Hematopoietic multipotent progenitor cell treated with erythropoietin and hydrocortisone succinate and interleukin-3 and kit ligand, for 15 days (in vitro differentiated cells): Measurements from ENCODE around the gene PRR29.

Experiments used
- DNase-seq: peaks from one replicate; pipeline ENCODE4 v3.0.0-alpha.2; 2015; ENCODE audit warnings: low spot score

Gene PRR29

DNA sequence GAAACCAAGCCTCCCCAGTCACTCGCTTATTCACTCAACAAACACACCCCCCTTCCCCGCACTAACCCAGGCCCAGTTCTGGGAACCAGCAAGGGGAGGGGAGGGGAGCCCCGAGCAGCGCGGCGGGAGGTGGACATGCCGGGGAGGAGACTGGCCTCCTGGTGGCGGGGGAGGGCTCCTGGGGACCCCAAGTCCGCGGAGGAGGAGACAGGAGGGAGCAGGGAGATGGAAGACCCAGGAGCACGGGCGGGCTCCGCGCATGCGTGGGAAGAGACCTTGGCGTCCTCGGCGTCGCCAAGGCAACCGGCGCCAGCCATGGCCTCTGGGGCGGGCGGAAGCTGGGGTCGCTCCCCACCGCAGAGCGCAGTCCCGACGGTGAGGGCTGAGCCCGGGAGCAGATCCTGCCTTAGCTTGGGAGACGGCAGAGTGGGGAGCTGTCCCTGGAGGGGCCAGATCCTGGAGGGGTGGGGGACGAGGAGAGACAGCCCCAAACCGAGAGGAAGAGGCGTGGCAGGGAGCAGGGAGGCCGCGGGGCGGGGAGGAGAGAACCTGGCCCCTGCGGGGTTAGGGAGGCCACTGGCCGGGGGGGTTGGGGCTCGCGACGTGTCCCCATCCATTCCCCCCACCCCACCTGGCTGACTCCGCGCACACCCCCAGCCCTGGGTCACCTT, at the start of gene PRR29:
Gene PRR29, plus strand, starts transcription at position 302 of the 671 bp plus-strand sequence. Its CDS starts 14 bp downstream, at position 316.
- DNase-seq, result no peak

DNA sequence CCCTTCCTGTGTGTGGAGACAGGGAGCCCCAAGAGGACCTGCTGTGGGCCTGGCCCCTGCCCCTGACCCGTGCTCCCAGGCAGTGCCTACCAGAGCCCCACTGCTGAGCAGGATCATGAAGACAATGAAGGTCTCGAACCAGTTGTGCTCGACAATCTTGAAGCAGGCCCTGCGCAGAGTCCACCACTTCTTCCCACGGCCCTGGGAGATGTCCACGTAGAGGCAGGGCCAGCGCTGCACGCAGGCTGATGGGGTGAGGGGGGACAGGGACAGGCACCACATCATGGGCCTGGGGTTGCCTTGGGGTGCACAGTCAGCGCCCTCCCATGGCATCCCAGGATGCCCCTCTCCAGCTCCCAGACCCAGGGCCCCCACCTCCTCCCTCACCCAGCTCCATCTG, 49.6 kb upstream of the PRR29 start:
- no peak for DNase-seq

GRCh38 chr17:63949576-63950250, 48.4 kb upstream of the PRR29 start:
- no peak for DNase-seq

- DNase-seq, result peak; percentile 5
Observed at GRCh38 chr17:63950940-63951907, 46.9 kb upstream of the PRR29 start.

- DNase-seq, result no peak
Observed at GRCh38 chr17:63954402-63955063, 43.6 kb upstream of the PRR29 start.

DNA sequence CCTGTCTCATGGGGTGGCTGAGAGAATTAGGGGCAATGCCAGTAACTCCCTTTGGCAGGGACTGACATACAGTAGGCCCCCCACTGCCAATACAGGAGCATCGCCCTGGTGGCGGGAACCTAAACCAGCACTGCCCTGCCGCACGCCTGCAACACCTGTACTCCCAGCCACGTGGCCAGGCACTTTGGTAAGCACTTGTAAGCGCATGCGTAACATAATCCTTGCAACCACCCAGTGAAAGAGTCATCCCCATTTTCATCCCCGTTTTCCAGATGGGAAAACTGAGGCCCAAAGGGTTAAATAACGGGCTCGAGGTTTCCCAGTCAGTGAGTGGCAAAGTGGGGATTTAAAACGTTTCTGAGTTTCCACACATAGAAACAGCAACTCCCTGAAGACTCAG, 42.9 kb upstream of the PRR29 start:
- DNase-seq, result no peak

GRCh38 chr17:63955791-63956190, 42.4 kb upstream of the PRR29 start:
- DNase-seq, result no peak

DNA sequence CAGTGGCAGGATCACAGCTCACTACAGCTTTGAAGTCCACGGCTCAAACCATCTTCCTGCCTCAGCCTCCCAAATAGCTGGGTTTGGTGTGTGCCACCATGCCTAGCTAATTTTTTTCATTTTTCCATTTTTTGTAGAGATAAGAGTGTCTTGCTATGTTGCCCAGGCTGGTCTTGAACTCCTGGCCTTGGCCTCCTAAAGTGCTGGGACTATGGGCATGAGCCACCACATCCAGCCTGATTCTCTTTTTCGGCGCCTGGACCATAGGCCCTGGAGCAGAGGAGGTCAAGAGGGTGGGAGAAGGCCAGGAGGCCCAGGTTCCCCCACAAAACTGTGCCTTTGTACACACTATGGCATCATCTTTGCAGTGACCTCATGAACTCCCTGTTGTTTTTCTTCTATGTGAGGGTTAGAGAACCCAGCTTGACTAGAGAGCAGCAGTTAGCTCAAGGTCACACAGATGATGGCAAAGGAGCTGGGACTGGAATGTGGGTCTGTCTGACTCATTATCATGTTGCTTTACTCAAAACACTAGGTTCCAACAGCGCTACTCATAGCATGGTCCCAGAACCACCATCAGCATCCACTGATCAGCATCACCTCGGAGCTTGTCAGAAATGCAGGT, 41.7 kb upstream of the PRR29 start:
- no peak for DNase-seq

DNA sequence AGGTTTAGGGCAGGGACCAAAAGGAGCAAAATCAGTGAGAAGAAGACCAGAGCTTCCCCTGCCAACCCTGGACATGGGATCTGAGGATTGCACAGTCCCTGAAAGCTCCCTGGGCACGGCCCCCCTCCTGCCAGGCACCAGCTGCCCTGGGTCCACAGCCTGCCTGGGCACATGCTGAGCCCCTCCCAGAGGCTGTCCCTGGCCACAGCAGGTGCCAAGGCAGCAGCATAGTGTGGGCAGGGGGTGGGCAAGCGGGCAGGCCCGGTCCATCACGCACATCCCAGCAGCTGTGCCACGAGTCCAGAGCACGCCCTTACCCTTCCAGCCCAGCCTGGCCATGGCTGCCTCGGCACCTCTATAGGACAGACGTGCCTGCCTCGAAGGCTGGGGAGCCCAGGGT, 38.1 kb upstream of the PRR29 start:
- no peak for DNase-seq

- DNase-seq, result no peak
Observed at GRCh38 chr17:63960430-63960829, 37.7 kb upstream of the PRR29 start.

DNA sequence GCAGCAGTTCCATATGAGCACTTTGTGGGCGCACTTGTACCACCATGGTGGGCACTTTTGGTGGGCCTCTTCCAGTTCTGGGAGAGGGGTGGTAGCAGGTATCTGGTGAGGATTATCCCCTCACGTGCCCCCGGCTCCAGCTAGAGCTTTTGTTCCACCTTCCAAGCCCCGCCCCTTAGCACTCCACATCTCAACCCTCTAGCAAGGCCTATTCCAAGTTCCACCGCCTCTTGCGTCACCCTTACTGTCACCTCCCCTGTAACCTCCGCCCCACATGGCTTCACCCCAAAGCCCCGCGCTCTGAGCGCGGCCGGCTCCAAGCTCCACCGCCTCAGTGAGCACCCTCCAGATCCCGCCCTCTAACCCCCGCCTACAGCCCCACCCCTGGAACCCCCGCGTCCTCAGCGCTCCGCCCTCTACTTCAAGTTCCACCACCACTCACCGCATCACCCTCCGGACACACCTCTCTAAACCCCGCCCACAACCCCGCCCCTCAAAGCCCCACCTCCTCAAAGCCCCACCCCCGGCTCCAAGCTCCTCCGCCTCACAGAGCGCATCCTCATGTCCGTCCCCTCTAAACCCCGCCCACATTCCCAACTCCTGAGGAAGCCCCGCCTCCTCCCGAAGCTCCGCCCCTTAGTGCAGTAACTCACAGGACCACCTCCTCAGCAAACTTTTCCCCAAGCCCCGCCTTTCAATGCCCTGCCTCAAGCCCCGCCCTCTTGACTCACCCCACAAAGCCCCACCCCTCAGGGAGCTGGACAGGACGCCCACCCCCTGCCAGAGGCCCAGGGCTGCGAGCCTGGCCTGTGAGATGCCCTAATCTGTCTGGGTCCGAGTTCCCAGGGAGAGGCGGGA, 36.6 kb upstream of the PRR29 start:
- peak; percentile 70 for DNase-seq

DNA sequence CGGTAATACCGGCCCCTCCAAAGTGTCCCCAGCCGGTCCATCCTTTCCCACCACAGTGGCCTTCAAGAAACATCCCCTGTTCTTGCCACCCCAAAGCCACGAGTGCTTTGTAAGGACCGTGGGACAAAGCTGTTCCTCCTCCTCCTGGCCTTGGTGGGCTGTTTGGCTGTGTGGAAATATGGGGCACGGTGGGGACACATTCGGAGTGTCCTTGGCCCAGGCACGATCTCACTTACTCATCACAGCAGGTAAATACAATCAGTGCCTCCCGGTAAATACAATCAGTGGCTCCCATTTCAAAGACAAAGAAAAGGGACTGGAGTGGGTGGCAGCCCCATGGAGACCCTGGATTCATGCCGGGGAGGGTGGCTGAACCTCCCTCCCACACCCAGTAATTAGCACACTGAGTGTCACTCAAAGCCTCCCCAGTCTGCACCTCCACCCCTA, 35.8 kb upstream of the PRR29 start:
- no peak for DNase-seq

- DNase-seq, result no peak
Observed at GRCh38 chr17:63963123-63963522, 35.0 kb upstream of the PRR29 start.

- DNase-seq, result no peak
Observed at GRCh38 chr17:63966646-63967264, 31.4 kb upstream of the PRR29 start.

- no peak for DNase-seq
Observed at GRCh38 chr17:63967953-63968352, 30.2 kb upstream of the PRR29 start.

- DNase-seq, result no peak
Observed at GRCh38 chr17:63969278-63969677, 28.9 kb upstream of the PRR29 start.

- no peak for DNase-seq
Observed at GRCh38 chr17:63972796-63973195, 25.4 kb upstream of the PRR29 start, which contains the start of gene SCN4A. Gene SCN4A (minus strand): TSS chr17:63972918. CDS start chr17:63972841, 77 bp downstream.

- DNase-seq, result no peak
Observed at GRCh38 chr17:63973247-63973646, 24.9 kb upstream of the PRR29 start.

- DNase-seq, result no peak
Observed at GRCh38 chr17:63973930-63974593, 24.1 kb upstream of the PRR29 start.
